Measurements from ENCODE around the gene NFKBIZ.

DNA sequence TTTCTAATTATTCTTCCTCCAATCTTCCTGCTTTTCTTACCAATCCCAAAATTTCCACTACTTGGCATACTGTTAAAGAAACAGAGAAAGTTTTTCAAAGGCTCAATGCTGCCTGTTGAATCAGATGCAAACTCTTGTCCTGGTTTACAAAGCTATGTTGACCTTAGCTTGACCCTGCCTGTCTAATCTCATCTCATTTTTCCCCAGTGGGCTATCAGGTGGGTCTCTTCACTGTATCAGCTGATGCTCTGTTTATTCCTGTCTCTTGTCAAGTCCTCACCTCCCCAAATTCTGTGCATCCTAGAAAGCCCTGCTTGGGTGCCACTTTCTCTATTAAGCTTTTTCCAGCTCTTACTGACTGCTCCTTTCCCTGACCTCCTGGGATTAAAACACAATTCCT, 18.2 kb downstream of the NFKBIZ start:
- no peak for TF ChIP-seq POLR2A (IDR thresholded peaks at IDR 0.05)
- TF ChIP-seq, protein P1, sequence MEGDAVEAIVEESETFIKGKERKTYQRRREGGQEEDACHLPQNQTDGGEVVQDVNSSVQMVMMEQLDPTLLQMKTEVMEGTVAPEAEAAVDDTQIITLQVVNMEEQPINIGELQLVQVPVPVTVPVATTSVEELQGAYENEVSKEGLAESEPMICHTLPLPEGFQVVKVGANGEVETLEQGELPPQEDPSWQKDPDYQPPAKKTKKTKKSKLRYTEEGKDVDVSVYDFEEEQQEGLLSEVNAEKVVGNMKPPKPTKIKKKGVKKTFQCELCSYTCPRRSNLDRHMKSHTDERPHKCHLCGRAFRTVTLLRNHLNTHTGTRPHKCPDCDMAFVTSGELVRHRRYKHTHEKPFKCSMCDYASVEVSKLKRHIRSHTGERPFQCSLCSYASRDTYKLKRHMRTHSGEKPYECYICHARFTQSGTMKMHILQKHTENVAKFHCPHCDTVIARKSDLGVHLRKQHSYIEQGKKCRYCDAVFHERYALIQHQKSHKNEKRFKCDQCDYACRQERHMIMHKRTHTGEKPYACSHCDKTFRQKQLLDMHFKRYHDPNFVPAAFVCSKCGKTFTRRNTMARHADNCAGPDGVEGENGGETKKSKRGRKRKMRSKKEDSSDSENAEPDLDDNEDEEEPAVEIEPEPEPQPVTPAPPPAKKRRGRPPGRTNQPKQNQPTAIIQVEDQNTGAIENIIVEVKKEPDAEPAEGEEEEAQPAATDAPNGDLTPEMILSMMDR (IDR thresholded peaks at IDR 0.05), result no peak
